ENCODE data around the gene C11orf24. TPM values are rescaled to one million over a fixed set of nuclear protein-coding genes. Genes with fewer than 3 reads are reported as not detected.

C11orf24 gene
- total and polyA plus RNA-seq, 10 of the 15 experiments (the other 5 are each of a cell fraction or from before 2014, with no cell fraction given), result 4.3 to 104 (median 41.4) TPM

DNA sequence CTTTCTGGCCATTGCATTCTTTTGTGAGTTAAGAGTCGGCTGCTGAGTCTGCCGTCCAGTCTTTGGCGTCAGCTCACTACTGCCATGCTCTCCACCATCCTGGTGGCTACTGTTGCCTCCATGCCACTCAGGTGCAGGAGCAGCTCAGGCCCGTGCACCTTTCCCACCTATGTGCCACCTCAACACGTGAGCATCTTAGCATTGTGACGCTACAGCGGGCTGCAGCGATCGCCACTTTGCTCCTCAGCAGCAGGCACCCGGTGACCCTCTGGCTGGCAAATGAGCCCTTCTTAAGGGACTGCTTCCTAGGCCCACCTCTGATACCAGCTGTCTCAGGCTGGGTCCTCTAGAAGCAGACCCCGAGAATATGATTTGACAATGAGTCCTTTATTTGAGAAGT lies 47.2 kb downstream of the C11orf24 start:
- intact Hi-C loops (cut with micrococcal nuclease; ENCODE audit: unreplicated experiment) (no loop called here), in situ Hi-C loops (cut with MboI) (no loop called here)
- peaks cover 2% of the 10 kb centered on the region; the same call in 1 of the 2 replicates for H3K4me1 ChIP-seq (ENCODE audit: control insufficient read depth, insufficient read depth, low read length)
- ChIA-PET CTCF (interaction anchor here (1.1 kb wide), 1 partner anchor 73 kb away, joined by 3 read pairs; no protein-coding TSS in a partner anchor), SMC1A (ENCODE audit: uncharacterized antibody, unreplicated experiment) (no interaction called here), RAD21 (ENCODE audit: unreplicated experiment) (interaction anchor here (1.2 kb wide), 1 partner anchor 75 kb away, joined by 3 read pairs; no protein-coding TSS in a partner anchor), POLR2A (no interaction called here)
- H4K20me1 ChIP-seq (ENCODE audit: control insufficient read depth, insufficient read depth), result no peaks in the 10 kb centered on the region
- peaks cover 7% of the 10 kb centered on the region; the same call in 2 of the 3 replicates for H3K9me3 ChIP-seq (replicated peaks; ENCODE audit: control insufficient read depth, insufficient read depth, low read length)
- no peak overlapping the region for H3K9ac ChIP-seq (ENCODE audit: control insufficient read depth, insufficient read depth, low read length)
- H3K4me3 ChIP-seq, result no peak overlapping the region
- H3K27ac ChIP-seq (ENCODE audit: control insufficient read depth, insufficient read depth), result no peak overlapping the region
- ATAC-seq (no peak), FAIRE-seq (no peak), DNase-seq (ENCODE audit: low read depth, low spot score) (no peak)
- WGBS (ENCODE audit: insufficient coverage, insufficient replicate concordance, low lambda C conversion rate, missing lambda C conversion rate), result 69% methylated on average over 11 of the region's 11 CpGs
- no TSS peak for BruUV-seq (replicated peaks)
- TF ChIP-seq ESRRA (IDR thresholded peaks at IDR 0.05; ENCODE audit: low read length) (no peak), RBBP5 (conservative IDR thresholded peaks at IDR 0.05) (no peak), ETV6 (conservative IDR thresholded peaks at IDR 0.05 in 1 of 2, IDR thresholded peaks at IDR 0.05 in 1 of 2; ENCODE audit: borderline replicate concordance in 1 of 2, low read depth in 1 of 2) (no peak), PAX8 (IDR thresholded peaks at IDR 0.05) (no peak), RAD21 (IDR thresholded peaks at IDR 0.05; ENCODE audit: insufficient read depth, low read depth, low read length) (no peak), ATF7 (IDR thresholded peaks at IDR 0.05; ENCODE audit: low read depth) (no peak), NFXL1 (IDR thresholded peaks at IDR 0.05; ENCODE audit: borderline replicate concordance) (no peak), IKZF2 (IDR thresholded peaks at IDR 0.05) (no peak), MEF2A (IDR thresholded peaks at IDR 0.05; ENCODE audit: insufficient read depth, low read depth, low read length) (no peak), POLR2AphosphoS2 (IDR thresholded peaks at IDR 0.05; ENCODE audit: low read depth, low read length) (no peak)
- TF ChIP-seq, protein P1, sequence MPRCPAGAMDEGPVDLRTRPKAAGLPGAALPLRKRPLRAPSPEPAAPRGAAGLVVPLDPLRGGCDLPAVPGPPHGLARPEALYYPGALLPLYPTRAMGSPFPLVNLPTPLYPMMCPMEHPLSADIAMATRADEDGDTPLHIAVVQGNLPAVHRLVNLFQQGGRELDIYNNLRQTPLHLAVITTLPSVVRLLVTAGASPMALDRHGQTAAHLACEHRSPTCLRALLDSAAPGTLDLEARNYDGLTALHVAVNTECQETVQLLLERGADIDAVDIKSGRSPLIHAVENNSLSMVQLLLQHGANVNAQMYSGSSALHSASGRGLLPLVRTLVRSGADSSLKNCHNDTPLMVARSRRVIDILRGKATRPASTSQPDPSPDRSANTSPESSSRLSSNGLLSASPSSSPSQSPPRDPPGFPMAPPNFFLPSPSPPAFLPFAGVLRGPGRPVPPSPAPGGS (IDR thresholded peaks at IDR 0.05; ENCODE audit: borderline replicate concordance, insufficient read depth, low read depth, low read length, poor library complexity, severe bottlenecking), result no peak
- TF ChIP-seq, protein P2, sequence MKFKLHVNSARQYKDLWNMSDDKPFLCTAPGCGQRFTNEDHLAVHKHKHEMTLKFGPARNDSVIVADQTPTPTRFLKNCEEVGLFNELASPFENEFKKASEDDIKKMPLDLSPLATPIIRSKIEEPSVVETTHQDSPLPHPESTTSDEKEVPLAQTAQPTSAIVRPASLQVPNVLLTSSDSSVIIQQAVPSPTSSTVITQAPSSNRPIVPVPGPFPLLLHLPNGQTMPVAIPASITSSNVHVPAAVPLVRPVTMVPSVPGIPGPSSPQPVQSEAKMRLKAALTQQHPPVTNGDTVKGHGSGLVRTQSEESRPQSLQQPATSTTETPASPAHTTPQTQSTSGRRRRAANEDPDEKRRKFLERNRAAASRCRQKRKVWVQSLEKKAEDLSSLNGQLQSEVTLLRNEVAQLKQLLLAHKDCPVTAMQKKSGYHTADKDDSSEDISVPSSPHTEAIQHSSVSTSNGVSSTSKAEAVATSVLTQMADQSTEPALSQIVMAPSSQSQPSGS (IDR thresholded peaks at IDR 0.05; ENCODE audit: low read length), result no peak
- H3K36me3 ChIP-seq (ENCODE audit: control insufficient read depth in 2 of 2, insufficient read depth in 2 of 2, low read length in 1 of 2), result no peaks in the 10 kb centered on the region
- no peaks in the 10 kb centered on the region for H3K27me3 ChIP-seq (replicated peaks in 1 of 2; ENCODE audit: control insufficient read depth in 2 of 2, insufficient read depth in 2 of 2, low read length in 1 of 2)
- no peak overlapping the region for H3K4me2 ChIP-seq (ENCODE audit: control insufficient read depth, insufficient read depth)
- H2AFZ ChIP-seq (ENCODE audit: control insufficient read depth, low read depth, low read length), result no peak overlapping the region
- no peaks in the 10 kb centered on the region for H3K79me2 ChIP-seq (ENCODE audit: control insufficient read depth, insufficient read depth, low read length)
